Cardiac fibroblast (primary cell): ENCODE data around the gene ACTA2.

Experiments
- DNase-seq, 2 donors: peaks; one replicate each; pipeline versions ENCODE4 v3.0.0 to v3.0.0-alpha.2; 2010; ENCODE audit warnings: low read depth in 2 of 2
- H3K4me3 ChIP-seq, 2 donors: replicated peaks in 1 of 2; 1 replicate in 1 of 2; 2 replicates in 1 of 2; pipeline ENCODE4 v1.5.1; 2011; ENCODE audit warnings: low read depth in 2 of 2, low read length in 2 of 2, mild to moderate bottlenecking in 2 of 2, moderate library complexity in 1 of 2
- CTCF ChIP-seq: IDR thresholded peaks from one replicate; pipeline ENCODE4 v1.5.1; 2011; ENCODE audit warnings: low read depth, mild to moderate bottlenecking, low read length, inconsistent platforms

The ACTA2 gene

DNA sequence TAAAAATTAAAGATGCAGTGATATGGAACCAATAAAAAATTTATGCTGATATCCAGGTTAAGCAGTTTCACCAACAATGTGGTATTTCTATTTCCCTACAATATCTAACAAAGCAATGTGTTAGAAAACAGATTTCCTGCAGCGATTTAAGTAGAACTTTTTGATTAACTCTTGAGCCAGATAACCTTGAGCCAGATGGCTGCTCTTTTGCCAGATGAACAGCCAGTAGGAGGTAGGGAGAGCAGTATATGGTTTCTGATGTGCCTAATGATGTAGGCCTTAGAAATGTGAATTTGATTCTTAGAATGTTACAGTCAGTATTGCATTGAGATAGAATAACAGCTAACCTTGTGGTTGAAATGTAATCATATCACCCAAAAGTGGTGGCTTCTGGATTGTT lies 41.5 kb downstream of the ACTA2 start:
- DNase-seq, result no peak
- no peak overlapping the region for H3K4me3 ChIP-seq
- no peak for TF ChIP-seq CTCF

GRCh38 chr10:88908194-88908593 lies 44.4 kb downstream of the ACTA2 start:
- no peak overlapping the region for H3K4me3 ChIP-seq
- TF ChIP-seq CTCF, result no peak
- no peak for DNase-seq

DNA sequence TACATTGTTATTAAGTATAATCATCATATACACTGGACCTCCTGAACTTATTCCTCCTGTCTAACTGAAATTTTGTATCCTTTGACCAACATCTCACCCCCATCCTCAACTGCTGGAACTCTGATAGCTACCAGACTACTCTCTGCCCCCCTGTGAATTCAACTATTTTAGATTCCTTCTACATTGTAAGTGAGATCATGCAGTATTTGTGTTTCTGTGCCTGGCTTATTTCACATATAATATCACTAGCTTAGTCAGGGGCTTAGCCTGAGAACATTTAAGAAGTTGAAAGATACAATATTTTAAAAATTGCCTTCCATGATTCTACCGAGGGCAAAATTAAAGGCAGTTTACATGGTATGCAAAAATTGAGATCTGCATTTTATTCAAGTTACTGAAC lies 45.7 kb downstream of the ACTA2 start:
- TF ChIP-seq CTCF, result no peak
- no peak for DNase-seq

DNA sequence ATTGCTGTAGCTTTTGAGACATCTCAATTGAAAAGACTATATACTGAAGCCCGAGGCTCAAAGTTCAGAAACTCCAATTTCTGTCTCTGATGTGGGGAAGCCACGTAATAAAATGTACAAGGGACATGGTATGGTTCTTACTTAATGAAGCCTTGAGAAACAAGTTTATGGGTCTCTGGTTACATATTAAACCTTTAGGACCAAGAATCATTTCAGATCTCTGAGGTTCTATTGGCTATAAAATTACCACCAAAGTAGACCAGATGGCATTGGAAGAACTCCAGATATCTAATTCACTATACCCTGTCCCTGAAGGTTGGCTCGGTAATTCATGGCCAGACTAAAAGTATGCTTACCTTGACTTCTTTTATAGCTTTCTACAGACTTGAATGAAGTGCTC lies 48.9 kb downstream of the ACTA2 start:
- H3K4me3 ChIP-seq, result no peak overlapping the region
- TF ChIP-seq CTCF, result no peak
- no peak for DNase-seq

More for the DNA sequence above, 45.7 kb downstream of the ACTA2 start:
- no peak overlapping the region for H3K4me3 ChIP-seq

DNA sequence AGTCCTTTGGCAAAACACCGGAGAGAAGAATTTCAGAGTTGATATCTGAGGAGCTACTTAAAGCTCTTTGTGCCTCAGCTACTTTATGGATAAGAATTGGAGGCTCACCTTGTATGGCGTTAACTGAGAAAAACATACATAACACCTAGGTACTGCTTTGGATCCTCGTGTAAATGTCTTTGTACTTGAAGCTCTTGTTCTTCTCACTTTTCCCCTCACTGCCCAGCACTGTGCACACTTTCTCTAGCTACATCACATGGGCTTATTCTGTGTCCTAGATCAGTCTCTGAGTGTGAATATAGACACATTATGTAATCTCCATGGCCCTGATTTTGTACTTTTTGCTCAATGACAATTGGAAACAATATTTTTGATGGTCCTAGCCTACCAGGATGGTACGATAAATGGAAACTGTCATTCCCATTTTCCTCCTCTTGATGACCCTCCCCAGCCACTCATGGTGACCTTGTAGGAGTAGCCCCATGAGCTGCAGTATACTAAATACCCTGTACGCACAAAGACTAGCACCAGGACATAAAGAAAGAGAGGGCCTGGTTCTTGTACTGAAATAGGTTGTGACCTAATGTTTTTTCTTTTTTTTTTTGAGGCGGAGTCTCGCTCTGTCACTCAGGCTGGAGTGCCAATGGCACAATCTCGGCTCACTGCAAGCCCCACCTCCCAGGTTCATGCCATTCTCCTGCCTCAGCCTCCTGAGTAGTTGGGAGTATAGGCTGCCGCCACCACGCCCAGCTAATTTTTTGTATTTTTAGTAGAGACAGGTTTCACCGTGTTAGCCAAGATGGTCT lies 50.4 kb downstream of the ACTA2 start:
- H3K4me3 ChIP-seq, result no peak overlapping the region
- no peak for TF ChIP-seq CTCF
- no peak for DNase-seq

DNA sequence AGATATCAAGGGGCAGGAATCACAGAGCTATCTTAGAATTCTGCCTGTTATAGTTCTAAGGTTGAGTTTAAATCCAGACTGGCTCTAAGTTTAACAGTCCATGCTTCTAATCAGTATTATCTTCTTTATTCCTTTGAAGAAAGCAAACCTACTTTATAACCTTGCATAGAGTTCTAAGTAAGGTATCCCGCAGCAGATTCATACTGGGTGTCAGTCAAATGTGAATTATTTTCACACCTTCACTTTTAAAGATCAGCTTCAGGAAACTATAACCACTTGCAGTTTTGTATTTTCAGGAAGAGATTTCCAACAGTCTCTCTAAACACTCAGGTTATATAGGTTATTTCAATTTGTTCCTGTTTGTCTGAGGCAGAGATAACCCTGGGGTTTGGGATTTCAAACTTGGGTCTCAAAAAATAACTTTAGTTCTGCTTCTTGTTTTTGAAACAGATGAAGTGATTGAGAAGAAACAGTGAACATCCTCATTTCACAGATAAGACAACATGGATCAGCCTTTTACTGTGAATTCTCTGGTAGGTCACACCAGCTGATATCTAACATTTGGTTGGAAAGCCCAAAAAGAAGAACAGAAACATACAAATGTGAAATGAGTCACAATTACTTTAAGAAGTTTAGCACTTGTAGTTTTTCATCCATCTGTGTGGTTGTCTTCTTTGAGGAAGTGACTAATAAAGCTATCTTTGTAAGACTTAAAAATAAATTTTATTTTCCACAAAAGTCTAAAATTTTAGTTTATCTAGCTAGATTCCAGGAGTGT lies 51.2 kb downstream of the ACTA2 start:
- TF ChIP-seq CTCF, result no peak
- no peak overlapping the region for H3K4me3 ChIP-seq
- DNase-seq, result peak in 1 of 2 donors; percentile 58
